Left ventricle myocardium inferior (tissue), 1 donor: ENCODE data around the gene GET4. TPM values are rescaled to one million over a fixed set of nuclear protein-coding genes. Genes with fewer than 3 reads are reported as not detected.

Source experiments
- DNase-seq: peaks from one replicate; pipeline ENCODE4 v3.0.0-alpha.2; 2020
- H3K27ac ChIP-seq: fragments of 200-600 bp; replicated peaks from 2 replicates; pipeline ENCODE4 v1.8.0; 2021
- H3K27me3 ChIP-seq: fragments of 200-600 bp; 2 replicates; pipeline ENCODE4 v1.8.0; 2021; ENCODE audit warnings: low read depth
- H3K36me3 ChIP-seq: fragments of 200-600 bp; 2 replicates; pipeline ENCODE4 v1.8.0; 2021
- H3K4me1 ChIP-seq: fragments of 200-600 bp; 2 replicates; pipeline ENCODE4 v1.8.0; 2021
- H3K4me3 ChIP-seq: fragments of 200-600 bp; 2 replicates; pipeline ENCODE4 v1.8.0; 2021; ENCODE audit warnings: mild to moderate bottlenecking, moderate library complexity
- H3K9me3 ChIP-seq: fragments of 200-600 bp; replicated peaks from 2 replicates; pipeline ENCODE4 v1.8.0; 2021
- CTCF ChIP-seq: fragments of 200-600 bp; IDR thresholded peaks from 2 replicates; pipeline ENCODE4 v1.8.0; 2021; ENCODE audit warnings: antibody characterized with exemption, mild to moderate bottlenecking, borderline replicate concordance
- intact Hi-C: fragments of 100-400 bp; cut with micrococcal nuclease; formaldehyde crosslinking; loops from one replicate; pipeline ENCODE4 v1.11.0; 2022
- total RNA-seq: library from RNA; stranded (reverse); fragmentation: NEBNext Ultra II Directional; extraction: Animal tissue kit (Norgen Biotek cat#: 25700); gene quantifications from one replicate; pipeline ENCODE4 v1.2.1, GENCODE V29; 2021
- donor health status: DM: no; HTN: yes; CAD: no; lungs with severe emphysema.

Gene GET4
- total RNA-seq, 1 donor from 2014 or later, result 22.9 TPM

- no peaks in the 10 kb centered on the region for H3K9me3 ChIP-seq
- peaks cover 21% of the 10 kb centered on the region for H3K4me1 ChIP-seq
- peaks cover 13% of the 10 kb centered on the region for H3K27me3 ChIP-seq
- no peak for TF ChIP-seq CTCF
- H3K36me3 ChIP-seq, result no peaks in the 10 kb centered on the region
- intact Hi-C loops, result no loop called here
- peak; percentile 6 for DNase-seq
- no peak overlapping the region for H3K27ac ChIP-seq
- H3K4me3 ChIP-seq, result no peak overlapping the region
Measured at GRCh38 chr7:927031-927671, 50.8 kb downstream of the GET4 start.

GRCh38 chr7:929311-929711 lies 53.0 kb downstream of the GET4 start:
- intact Hi-C loops, result no loop called here
- no peak overlapping the region for H3K4me3 ChIP-seq
- peaks cover 6% of the 10 kb centered on the region for H3K27me3 ChIP-seq
- H3K27ac ChIP-seq, result no peak overlapping the region
- H3K4me1 ChIP-seq, result peaks cover 13% of the 10 kb centered on the region
- no peak for DNase-seq
- no peak for TF ChIP-seq CTCF
- no peaks in the 10 kb centered on the region for H3K36me3 ChIP-seq
- H3K9me3 ChIP-seq, result no peaks in the 10 kb centered on the region

GRCh38 chr7:930975-931758 lies 54.8 kb downstream of the GET4 start:
- no peak for DNase-seq
- intact Hi-C loops, result no loop called here
- Histone ChIP-seq H3K4me3 (no peak overlapping the region), H3K9me3 (no peaks in the 10 kb centered on the region), H3K27ac (no peak overlapping the region), H3K4me1 (no peaks in the 10 kb centered on the region), H3K36me3 (no peaks in the 10 kb centered on the region), H3K27me3 (peaks cover 7% of the 10 kb centered on the region)
- no peak for TF ChIP-seq CTCF

GRCh38 chr7:931871-932650 lies 55.7 kb downstream of the GET4 start:
- peaks cover 7% of the 10 kb centered on the region for H3K27me3 ChIP-seq
- H3K27ac ChIP-seq, result no peak overlapping the region
- no peak for DNase-seq
- H3K36me3 ChIP-seq, result no peaks in the 10 kb centered on the region
- H3K4me1 ChIP-seq, result no peaks in the 10 kb centered on the region
- no peak overlapping the region for H3K4me3 ChIP-seq
- no peaks in the 10 kb centered on the region for H3K9me3 ChIP-seq
- no peak for TF ChIP-seq CTCF
- intact Hi-C loops, result no loop called here

GRCh38 chr7:932651-932975 lies 56.3 kb downstream of the GET4 start:
- no peaks in the 10 kb centered on the region for H3K36me3 ChIP-seq
- no peak for DNase-seq
- no peak overlapping the region for H3K27ac ChIP-seq
- H3K9me3 ChIP-seq, result no peaks in the 10 kb centered on the region
- no peaks in the 10 kb centered on the region for H3K4me1 ChIP-seq
- H3K4me3 ChIP-seq, result no peak overlapping the region
- no peak for TF ChIP-seq CTCF
- peaks cover 7% of the 10 kb centered on the region for H3K27me3 ChIP-seq
- intact Hi-C loops, result no loop called here
